ENCODE data around the gene EN2.

Gene EN2

DNA sequence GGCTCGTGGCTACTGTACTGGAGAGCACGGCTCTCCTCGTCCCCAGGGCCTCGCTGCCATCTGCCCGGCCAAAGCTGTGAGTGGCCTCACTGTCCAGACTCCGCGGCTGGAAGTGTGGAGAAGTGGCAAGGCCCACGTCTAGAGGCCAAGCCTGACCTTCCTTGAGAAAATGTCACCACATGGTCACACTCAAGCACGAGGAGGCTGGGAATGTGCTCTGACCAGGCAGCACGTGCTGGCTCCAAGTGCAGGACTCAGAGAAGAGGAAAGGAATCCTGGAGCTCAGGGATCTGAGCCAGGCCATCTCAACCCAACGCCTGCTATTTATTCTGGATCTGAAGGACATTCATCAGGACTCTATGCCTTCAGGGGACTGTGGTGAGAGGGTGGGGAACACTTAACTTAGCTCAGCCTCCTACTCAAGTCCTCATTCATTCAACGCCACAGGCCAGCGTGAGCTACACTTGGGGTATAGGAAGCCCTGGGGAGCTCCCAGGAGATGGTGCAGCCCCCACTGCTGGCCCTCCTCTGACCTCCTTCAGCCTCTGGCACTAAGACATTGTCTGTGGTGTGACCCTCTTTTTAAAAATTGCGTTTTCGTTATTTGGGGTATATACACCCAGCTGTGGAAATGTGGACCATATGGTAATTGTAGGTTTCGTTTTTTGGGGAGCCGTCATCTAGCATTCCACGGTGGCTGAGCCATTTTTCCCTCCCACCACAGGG lies 29.0 kb downstream of the EN2 start:
- H3K27ac ChIP-seq, result no peak overlapping the region
- POLR2A ChIA-PET (ENCODE audit: low non-redundant PET), result no interaction called here
- no peak for DNase-seq (ENCODE audit: low spot score)
- TF ChIP-seq, protein P1, sequence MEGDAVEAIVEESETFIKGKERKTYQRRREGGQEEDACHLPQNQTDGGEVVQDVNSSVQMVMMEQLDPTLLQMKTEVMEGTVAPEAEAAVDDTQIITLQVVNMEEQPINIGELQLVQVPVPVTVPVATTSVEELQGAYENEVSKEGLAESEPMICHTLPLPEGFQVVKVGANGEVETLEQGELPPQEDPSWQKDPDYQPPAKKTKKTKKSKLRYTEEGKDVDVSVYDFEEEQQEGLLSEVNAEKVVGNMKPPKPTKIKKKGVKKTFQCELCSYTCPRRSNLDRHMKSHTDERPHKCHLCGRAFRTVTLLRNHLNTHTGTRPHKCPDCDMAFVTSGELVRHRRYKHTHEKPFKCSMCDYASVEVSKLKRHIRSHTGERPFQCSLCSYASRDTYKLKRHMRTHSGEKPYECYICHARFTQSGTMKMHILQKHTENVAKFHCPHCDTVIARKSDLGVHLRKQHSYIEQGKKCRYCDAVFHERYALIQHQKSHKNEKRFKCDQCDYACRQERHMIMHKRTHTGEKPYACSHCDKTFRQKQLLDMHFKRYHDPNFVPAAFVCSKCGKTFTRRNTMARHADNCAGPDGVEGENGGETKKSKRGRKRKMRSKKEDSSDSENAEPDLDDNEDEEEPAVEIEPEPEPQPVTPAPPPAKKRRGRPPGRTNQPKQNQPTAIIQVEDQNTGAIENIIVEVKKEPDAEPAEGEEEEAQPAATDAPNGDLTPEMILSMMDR (conservative IDR thresholded peaks at IDR 0.05; ENCODE audit: low read depth), result no peak
- CTCF ChIA-PET, result interaction anchor here (0.6 kb wide), 1 partner anchor 191 kb away, joined by 4 read pairs; no protein-coding TSS in a partner anchor

DNA sequence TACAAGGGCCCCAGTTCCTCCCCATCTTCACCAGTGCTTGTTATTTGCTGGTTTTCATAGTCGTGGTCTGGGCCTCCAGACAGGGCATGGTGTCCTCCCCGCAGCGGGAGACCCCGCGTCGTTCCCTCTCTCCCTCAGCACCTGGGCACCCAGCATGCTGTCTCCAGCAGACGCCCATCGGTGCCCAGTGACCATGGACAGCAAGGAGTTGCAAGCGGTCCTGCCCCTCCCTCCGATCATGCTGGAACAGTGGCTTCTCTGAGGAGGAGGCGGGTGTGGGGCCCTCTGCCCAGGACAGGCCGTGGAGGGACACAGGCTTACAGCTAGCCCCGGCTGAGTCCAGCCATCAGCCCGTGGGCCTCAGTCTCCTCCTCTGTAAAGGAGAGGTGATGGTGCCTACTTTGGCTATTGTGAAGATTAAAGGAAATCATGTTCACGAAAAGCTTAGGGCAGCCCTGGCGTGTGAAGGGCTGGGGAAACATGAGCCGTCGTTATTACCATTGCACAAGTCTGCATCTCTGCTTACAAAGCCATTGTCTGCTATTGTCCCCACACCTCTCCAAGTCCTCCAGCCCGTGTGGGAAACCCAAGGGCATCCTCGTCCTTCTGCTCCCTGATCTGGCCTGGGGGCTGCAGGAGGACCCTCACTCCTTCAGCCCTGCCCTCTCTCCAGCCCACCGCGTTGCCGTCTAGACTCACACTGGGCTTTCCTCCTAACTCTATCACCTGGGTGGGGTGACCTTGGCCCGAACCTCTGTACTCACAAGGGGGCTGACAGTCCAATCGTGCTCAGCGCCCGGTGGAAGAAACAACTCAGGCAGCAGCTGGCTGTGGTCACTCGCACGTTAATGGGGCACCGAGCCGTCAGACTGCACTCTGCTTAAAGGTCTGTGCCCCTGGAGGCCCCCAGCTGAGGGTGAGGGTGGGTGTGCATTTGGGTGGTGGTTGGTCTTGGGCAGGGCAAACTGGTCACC lies 29.9 kb downstream of the EN2 start:
- no peak for DNase-seq (ENCODE audit: low spot score)
- CTCF ChIA-PET, result interaction anchor here (0.6 kb wide), 1 partner anchor 191 kb away, joined by 4 read pairs; no protein-coding TSS in a partner anchor
- H3K27ac ChIP-seq, result no peak overlapping the region
- TF ChIP-seq, protein P1 (conservative IDR thresholded peaks at IDR 0.05; ENCODE audit: low read depth), result no peak
- POLR2A ChIA-PET (ENCODE audit: low non-redundant PET), result no interaction called here

DNA sequence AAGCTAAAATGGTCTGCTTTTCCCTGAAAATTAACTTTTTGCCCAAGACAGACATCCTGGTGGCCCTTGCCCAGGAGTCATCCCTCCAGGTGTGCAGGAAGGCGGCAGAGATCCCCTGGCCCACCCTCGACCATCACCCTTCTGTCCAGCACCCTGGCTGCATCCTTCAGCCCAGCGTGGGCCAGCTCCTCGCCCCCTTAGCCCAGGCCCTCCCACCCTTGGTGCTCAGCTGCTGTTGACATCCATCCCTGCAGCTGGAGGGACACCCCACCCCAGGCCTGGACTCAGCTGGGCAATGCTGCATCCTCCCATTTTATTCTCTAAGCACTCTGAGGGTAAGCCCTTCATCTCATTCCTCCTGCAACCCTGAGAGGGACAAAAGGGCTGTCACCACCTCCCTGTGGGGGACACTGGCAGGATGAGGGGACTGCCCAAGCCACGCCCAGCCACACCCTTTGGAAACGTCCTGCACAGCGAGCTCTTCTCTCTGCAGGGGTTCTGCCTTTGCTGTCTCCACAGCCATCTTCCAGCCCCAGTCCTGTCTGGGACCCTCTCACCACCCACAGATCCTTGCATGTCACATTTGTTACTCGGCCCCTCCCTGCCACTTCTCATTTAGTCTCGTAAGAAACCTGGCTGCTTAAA lies 30.7 kb downstream of the EN2 start:
- DNase-seq (ENCODE audit: low spot score), result no peak
- TF ChIP-seq, protein P1 (conservative IDR thresholded peaks at IDR 0.05; ENCODE audit: low read depth), result no peak
- ChIA-PET POLR2A (ENCODE audit: low non-redundant PET) (no interaction called here), CTCF (no interaction called here)
- H3K27ac ChIP-seq, result no peak overlapping the region

DNA sequence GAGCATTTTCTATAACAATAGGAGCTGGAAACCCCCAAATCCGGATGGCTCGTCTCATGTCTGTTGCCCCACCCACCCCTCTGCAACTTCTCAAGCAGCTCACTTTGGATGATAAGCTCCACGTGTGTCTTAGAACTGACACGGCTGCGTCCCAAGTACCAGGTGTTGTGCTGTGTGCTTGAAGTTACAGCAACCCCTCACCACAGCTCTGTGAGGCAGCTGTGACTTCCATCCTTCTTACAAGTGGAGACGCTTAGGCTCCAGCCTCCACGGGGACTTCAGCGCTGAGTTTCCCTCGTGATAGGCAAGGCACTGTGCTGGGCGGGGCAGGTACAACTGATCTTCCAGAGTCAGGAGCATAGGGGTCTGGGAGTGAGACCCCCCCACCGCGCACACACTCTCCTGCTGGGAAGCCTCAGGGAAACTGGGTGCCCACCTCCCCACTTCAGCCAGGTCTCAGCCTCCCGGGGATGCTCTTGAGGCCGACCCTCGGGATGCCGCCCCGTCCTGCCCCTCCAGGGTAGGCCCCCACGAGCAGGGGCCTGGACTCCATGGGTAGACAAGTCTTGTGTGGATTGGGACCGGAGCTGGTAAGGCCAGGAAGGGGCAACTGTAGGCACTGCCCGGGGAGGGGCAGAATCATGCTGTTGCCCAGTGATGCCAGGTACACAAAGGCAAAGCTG lies 31.4 kb downstream of the EN2 start:
- no peak for DNase-seq (ENCODE audit: low spot score)
- TF ChIP-seq, protein P1 (conservative IDR thresholded peaks at IDR 0.05; ENCODE audit: low read depth), result no peak
- ChIA-PET POLR2A (ENCODE audit: low non-redundant PET) (no interaction called here), CTCF (no interaction called here)
- H3K27ac ChIP-seq, result no peak overlapping the region

DNA sequence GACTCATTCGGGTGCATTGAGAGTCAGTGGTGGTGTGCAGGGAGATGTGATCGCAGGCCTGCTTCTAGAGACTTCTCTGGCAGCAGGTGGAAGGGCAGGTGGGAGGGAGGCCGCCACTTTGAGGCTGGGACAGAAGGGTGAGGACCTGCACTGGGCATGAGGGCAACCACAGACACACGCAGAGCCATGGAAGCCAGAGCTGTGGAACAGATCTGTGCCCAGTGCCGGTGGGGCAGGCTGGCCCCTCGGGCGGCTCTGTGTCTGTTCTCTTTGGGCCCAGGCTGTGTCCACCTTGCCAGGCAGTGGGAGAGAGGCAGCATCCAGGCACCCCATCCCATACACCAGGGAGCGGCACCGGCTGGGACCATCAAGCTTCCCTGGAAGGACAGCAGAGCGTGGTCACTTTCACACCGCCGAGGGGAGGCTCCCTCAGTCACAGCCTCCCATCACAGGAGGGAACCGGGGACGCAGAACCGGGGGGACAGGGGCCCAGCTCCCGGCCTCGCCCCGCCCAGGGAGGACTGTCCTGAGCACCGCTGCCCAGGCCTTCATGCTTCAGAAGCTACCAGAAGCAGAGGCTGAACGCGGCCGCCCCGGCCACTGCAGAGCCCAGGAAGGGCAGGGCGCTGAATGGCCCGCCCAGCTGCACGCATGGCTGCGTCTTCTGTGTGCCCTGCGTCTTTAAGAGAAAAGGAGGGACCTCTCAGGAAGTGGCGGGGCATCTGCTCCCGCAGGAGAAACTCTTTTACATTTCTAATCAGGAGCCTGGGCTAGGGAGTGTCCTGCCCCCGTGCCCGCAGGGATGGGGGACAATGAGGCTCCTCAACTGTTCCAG lies 32.1 kb downstream of the EN2 start:
- POLR2A ChIA-PET (ENCODE audit: low non-redundant PET), result no interaction called here

More for the DNA sequence above, 32.1 kb downstream of the EN2 start:
- DNase-seq (ENCODE audit: low spot score), result no peak
- CTCF ChIA-PET, result no interaction called here
- no peak overlapping the region for H3K27ac ChIP-seq
- TF ChIP-seq, protein P1 (conservative IDR thresholded peaks at IDR 0.05; ENCODE audit: low read depth), result no peak

All from RWPE1 (cell line).